ENCODE results near the gene NCBP3.

DNA sequence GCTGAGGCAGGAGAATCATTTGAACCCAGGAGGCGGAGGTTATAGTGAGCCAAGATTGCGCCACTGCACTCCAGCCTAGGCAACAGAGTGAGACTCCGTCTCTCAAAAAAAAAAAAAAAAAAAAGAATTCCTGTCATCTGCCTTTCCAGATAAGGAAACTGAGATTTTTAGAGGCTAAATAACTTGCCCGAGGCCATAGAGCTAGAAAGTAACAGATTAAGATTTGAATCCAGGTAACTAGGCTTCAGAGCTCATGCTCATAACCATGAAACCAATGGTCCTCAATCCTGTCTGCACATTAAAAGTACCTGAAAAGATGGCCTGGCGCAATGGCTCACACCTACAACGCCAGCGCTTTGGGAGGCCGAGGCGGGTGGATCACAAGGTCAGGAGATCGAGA, 9.5 kb downstream of the NCBP3 start:
- TF ChIP-seq, protein P1, sequence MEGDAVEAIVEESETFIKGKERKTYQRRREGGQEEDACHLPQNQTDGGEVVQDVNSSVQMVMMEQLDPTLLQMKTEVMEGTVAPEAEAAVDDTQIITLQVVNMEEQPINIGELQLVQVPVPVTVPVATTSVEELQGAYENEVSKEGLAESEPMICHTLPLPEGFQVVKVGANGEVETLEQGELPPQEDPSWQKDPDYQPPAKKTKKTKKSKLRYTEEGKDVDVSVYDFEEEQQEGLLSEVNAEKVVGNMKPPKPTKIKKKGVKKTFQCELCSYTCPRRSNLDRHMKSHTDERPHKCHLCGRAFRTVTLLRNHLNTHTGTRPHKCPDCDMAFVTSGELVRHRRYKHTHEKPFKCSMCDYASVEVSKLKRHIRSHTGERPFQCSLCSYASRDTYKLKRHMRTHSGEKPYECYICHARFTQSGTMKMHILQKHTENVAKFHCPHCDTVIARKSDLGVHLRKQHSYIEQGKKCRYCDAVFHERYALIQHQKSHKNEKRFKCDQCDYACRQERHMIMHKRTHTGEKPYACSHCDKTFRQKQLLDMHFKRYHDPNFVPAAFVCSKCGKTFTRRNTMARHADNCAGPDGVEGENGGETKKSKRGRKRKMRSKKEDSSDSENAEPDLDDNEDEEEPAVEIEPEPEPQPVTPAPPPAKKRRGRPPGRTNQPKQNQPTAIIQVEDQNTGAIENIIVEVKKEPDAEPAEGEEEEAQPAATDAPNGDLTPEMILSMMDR (conservative IDR thresholded peaks at IDR 0.05; ENCODE audit: low read length): no peak
- TF ChIP-seq EZH2phosphoT487 (IDR thresholded peaks at IDR 0.05; ENCODE audit: borderline replicate concordance, low read depth, low read length): no peak
